Trophoblast cell (in vitro differentiated cells and primary cell): ENCODE results near the gene RYR1.

Experiments
- DNase-seq, 2 donors: peaks; one replicate each; pipeline ENCODE4 v3.0.0-alpha.2; 2016
- H2AFZ ChIP-seq: 2 replicates; pipeline ENCODE4 v1.6.1; 2013; ENCODE audit warnings: low read length, moderate library complexity, mild to moderate bottlenecking; ENCODE audit not compliant: insufficient read depth, poor library complexity
- H2AK5ac ChIP-seq: 2 replicates; pipeline ENCODE4 v1.6.1; 2013; ENCODE audit warnings: mild to moderate bottlenecking, low read length
- H2BK120ac ChIP-seq: 2 replicates; pipeline ENCODE4 v1.6.1; 2013; ENCODE audit warnings: low read length, mild to moderate bottlenecking, moderate library complexity; ENCODE audit not compliant: insufficient read depth, poor library complexity
- H2BK12ac ChIP-seq: 2 replicates; pipeline ENCODE4 v1.6.1; 2013; ENCODE audit warnings: mild to moderate bottlenecking, low read length, moderate library complexity
- H2BK5ac ChIP-seq: 2 replicates; pipeline ENCODE4 v1.6.1; 2013; ENCODE audit warnings: low read length, low read depth, moderate library complexity, mild to moderate bottlenecking; ENCODE audit not compliant: poor library complexity
- H3K14ac ChIP-seq: 2 replicates; pipeline ENCODE4 v1.6.1; 2013; ENCODE audit warnings: mild to moderate bottlenecking, low read length
- H3K18ac ChIP-seq: 2 replicates; pipeline ENCODE4 v1.6.1; 2013; ENCODE audit warnings: mild to moderate bottlenecking, low read length
- H3K23ac ChIP-seq: 2 replicates; pipeline ENCODE4 v1.6.1; 2013; ENCODE audit warnings: low read length
- H3K27ac ChIP-seq: 2 replicates; pipeline ENCODE4 v1.5.1; 2013; ENCODE audit warnings: low read depth, mild to moderate bottlenecking, inconsistent platforms, low read length, moderate library complexity
- H3K27me3 ChIP-seq: 2 replicates; pipeline ENCODE4 v1.6.1; 2013; ENCODE audit warnings: inconsistent platforms, mild to moderate bottlenecking, low read length, moderate library complexity; ENCODE audit not compliant: insufficient read depth
- H3K36me3 ChIP-seq, 2 experiments: 1 replicate in 1 of 2; 2 replicates in 1 of 2; pipeline ENCODE4 v1.6.1; 2013; ENCODE audit warnings: low read length in 2 of 2, mild to moderate bottlenecking in 2 of 2, moderate library complexity in 1 of 2; ENCODE audit not compliant: insufficient read depth in 2 of 2, control insufficient read depth in 1 of 2
- H3K4ac ChIP-seq: 2 replicates; pipeline ENCODE4 v1.6.1; 2013; ENCODE audit warnings: low read depth, mild to moderate bottlenecking, low read length, moderate library complexity
- H3K4me1 ChIP-seq, 2 experiments: 1 replicate in 1 of 2; 2 replicates in 1 of 2; pipeline ENCODE4 v1.6.1; 2013; ENCODE audit warnings: low read length in 2 of 2, mild to moderate bottlenecking in 2 of 2, moderate library complexity in 1 of 2; ENCODE audit not compliant: insufficient read depth in 2 of 2, control insufficient read depth in 1 of 2
- H3K4me2 ChIP-seq: 2 replicates; pipeline ENCODE4 v1.6.1; 2013; ENCODE audit warnings: inconsistent platforms, mild to moderate bottlenecking, low read length, moderate library complexity
- H3K4me3 ChIP-seq: 2 replicates; pipeline ENCODE4 v1.5.1; 2013; ENCODE audit warnings: mild to moderate bottlenecking, low read depth, low read length, inconsistent platforms
- H3K79me1 ChIP-seq: one replicate; pipeline ENCODE4 v1.6.1; 2013; ENCODE audit warnings: low read length
- H3K79me2 ChIP-seq: 2 replicates; pipeline ENCODE4 v1.6.1; 2013; ENCODE audit warnings: low read length, mild to moderate bottlenecking; ENCODE audit not compliant: control insufficient read depth, insufficient read depth, poor library complexity
- H3K9ac ChIP-seq: 2 replicates; pipeline ENCODE4 v1.6.1; 2013; ENCODE audit warnings: mild to moderate bottlenecking, low read length
- H3K9me3 ChIP-seq: 2 replicates; pipeline ENCODE4 v1.6.1; 2013; ENCODE audit warnings: low read depth, mild to moderate bottlenecking, control low read depth, inconsistent platforms, low read length; ENCODE audit not compliant: insufficient read depth
- H4K12ac ChIP-seq: 2 replicates; pipeline ENCODE4 v1.6.1; 2013; ENCODE audit warnings: low read depth, mild to moderate bottlenecking, low read length, moderate library complexity
- H4K8ac ChIP-seq: 2 replicates; pipeline ENCODE4 v1.6.1; 2013; ENCODE audit warnings: low read depth, mild to moderate bottlenecking, low read length, moderate library complexity
- H4K91ac ChIP-seq: one replicate; pipeline ENCODE4 v1.6.1; 2013; ENCODE audit warnings: low read depth, mild to moderate bottlenecking, low read length, moderate library complexity
- WGBS: extraction: QIAGEN DNeasy Blood & Tissue Kit; methylation state at CpG from one replicate; pipeline ENCODE4 v1.1.7; 2013; ENCODE audit warnings: missing lambda C conversion rate; ENCODE audit not compliant: insufficient read length, insufficient coverage; ENCODE audit errors: extremely low coverage; 5-methylcytosine and 5-hydroxymethylcytosine counted together

The RYR1 gene

DNA sequence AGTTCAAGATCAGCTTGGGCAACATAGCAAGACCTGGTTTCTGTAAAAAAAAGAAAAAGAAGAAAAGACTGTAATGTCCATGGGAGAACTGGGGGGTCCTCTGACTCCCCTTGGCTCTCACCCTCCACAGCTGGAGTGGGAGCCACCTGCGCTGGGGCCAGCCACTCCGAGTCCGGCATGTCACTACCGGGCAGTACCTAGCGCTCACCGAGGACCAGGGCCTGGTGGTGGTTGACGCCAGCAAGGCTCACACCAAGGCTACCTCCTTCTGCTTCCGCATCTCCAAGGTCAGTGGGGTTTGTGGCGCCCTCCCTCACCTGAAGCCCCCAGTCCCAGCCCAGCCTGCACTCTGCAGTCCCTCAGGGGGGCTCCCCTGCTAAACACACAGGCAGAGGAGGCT, 14.7 kb downstream of the RYR1 start:
- no peak for DNase-seq
- Histone ChIP-seq H2BK12ac (no peak overlapping the region), H3K27ac (no peak overlapping the region), H2BK5ac (no peak overlapping the region), H3K4me3 (no peak overlapping the region), H2AK5ac (no peak overlapping the region), H3K9ac (no peak overlapping the region), H3K4me1 (peaks cover 0 to 3% of the 10 kb centered on the region in 2 experiments), H4K91ac (no peak overlapping the region), H3K27me3 (no peaks in the 10 kb centered on the region), H4K8ac (no peak overlapping the region), H2BK120ac (no peak overlapping the region), H3K4me2 (no peak overlapping the region), H3K36me3 (no peaks in the 10 kb centered on the region), H3K4ac (no peak overlapping the region), H3K79me1 (no peaks in the 10 kb centered on the region), H3K18ac (no peak overlapping the region), H2AFZ (no peak overlapping the region), H3K23ac (no peak overlapping the region), H4K12ac (no peak overlapping the region), H3K9me3 (peaks cover 4% of the 10 kb centered on the region), H3K79me2 (no peaks in the 10 kb centered on the region), H3K14ac (no peak overlapping the region)
- no CpG with 5 or more reads among the region's 9 CpGs for WGBS

DNA sequence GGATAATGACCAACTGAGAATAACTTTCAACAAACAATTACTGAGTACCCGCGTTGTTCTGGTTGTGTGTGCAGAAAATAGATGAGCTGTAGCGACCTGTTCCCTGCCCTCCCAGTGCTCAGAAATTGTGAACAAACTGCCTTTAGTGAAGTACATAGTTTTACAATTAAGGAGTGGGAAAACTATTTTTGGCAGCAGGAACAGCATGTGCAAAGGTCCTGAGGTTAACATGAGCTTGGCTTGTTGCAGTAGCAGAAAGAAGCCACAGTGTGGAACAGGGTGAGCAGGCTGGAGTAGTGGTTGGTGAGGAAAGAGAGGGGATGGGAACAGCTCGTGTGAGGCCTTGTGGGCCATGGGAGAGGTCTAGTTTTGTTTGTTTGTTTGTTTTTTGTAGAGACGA, 16.0 kb downstream of the RYR1 start:
- Histone ChIP-seq H4K12ac (no peak overlapping the region), H3K4ac (no peak overlapping the region), H3K23ac (no peak overlapping the region), H3K18ac (no peak overlapping the region), H2BK12ac (no peak overlapping the region), H2AK5ac (no peak overlapping the region), H2BK120ac (no peak overlapping the region), H3K27me3 (no peaks in the 10 kb centered on the region), H3K79me2 (no peaks in the 10 kb centered on the region), H3K9me3 (peaks cover 2% of the 10 kb centered on the region), H3K36me3 (no peaks in the 10 kb centered on the region), H3K4me3 (no peak overlapping the region), H4K91ac (no peak overlapping the region), H3K14ac (no peak overlapping the region), H3K79me1 (no peaks in the 10 kb centered on the region), H3K4me1 (peaks cover 0 to 3% of the 10 kb centered on the region in 2 experiments), H3K27ac (no peak overlapping the region), H3K4me2 (no peak overlapping the region), H2AFZ (no peak overlapping the region), H4K8ac (no peak overlapping the region), H3K9ac (no peak overlapping the region), H2BK5ac (no peak overlapping the region)
- peak in 1 of 2 donors; percentile 5 for DNase-seq
- WGBS = no CpG with 5 or more reads among the region's 5 CpGs

DNA sequence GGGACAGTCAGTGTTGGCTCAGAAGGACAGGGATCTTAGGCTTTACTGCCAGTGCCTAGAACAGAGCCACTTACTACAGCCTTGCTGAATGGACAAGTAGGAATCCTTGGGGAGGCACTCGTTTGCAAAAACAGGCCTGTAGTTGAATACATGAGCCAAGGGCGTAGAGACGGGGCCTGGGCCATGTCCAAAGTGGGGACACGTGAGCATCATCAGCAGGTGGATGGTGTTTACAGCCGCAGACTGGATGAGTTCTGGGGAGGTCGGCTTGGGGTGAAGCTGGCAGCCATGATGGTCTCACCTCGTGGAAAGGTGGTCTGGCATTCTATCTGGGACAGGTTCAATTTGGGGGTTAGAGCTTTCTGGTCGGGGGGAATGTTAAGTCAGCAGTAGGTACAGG, 17.5 kb downstream of the RYR1 start:
- DNase-seq = no peak
- peak overlapping the region; percentile 20 for H3K4me3 ChIP-seq
- H3K36me3 ChIP-seq = no peaks in the 10 kb centered on the region
- H3K23ac ChIP-seq = no peak overlapping the region
- H2BK12ac ChIP-seq = no peak overlapping the region
- peaks cover 2% of the 10 kb centered on the region for H3K9me3 ChIP-seq
- H2AK5ac ChIP-seq = no peak overlapping the region
- H4K12ac ChIP-seq = no peak overlapping the region
- no peaks in the 10 kb centered on the region for H3K79me1 ChIP-seq
- peak overlapping the region; percentile 42 for H3K9ac ChIP-seq
- no peak overlapping the region for H4K91ac ChIP-seq
- H3K4me2 ChIP-seq = no peak overlapping the region
- H3K4ac ChIP-seq = no peak overlapping the region
- no peak overlapping the region for H4K8ac ChIP-seq
- no peaks in the 10 kb centered on the region for H3K27me3 ChIP-seq
- H3K27ac ChIP-seq = no peak overlapping the region
- no peak overlapping the region for H3K14ac ChIP-seq
- no peak overlapping the region for H2BK5ac ChIP-seq
- no peak overlapping the region for H2BK120ac ChIP-seq
- no CpG with 5 or more reads among the region's 8 CpGs for WGBS
- no peaks in the 10 kb centered on the region for H3K79me2 ChIP-seq
- H3K4me1 ChIP-seq = peaks cover 0 to 3% of the 10 kb centered on the region in 2 experiments
- H3K18ac ChIP-seq = no peak overlapping the region
- H2AFZ ChIP-seq = no peak overlapping the region

DNA sequence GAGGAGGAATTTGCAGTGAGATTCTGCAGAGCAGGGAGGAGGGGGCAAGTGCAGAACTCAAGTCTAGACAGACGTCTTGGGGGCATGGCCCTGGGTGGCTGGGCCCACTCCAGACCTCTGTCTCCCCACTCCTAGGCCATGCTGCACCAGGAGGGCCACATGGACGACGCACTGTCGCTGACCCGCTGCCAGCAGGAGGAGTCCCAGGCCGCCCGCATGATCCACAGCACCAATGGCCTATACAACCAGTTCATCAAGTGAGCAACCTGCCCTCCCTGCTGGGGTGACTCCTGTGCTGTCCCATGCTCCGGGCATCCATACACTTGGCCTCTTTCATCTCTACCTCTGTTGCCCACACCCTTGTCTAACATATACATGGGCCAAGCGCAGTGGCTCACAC, 18.1 kb downstream of the RYR1 start:
- Histone ChIP-seq H2BK5ac (no peak overlapping the region), H3K79me1 (no peaks in the 10 kb centered on the region), H3K23ac (no peak overlapping the region), H3K18ac (no peak overlapping the region), H3K4ac (no peak overlapping the region), H3K9ac (no peak overlapping the region), H3K9me3 (peaks cover 2% of the 10 kb centered on the region), H4K8ac (no peak overlapping the region), H3K27me3 (no peaks in the 10 kb centered on the region), H3K4me1 (peaks cover 0 to 3% of the 10 kb centered on the region in 2 experiments), H3K4me3 (no peak overlapping the region), H2AFZ (no peak overlapping the region), H4K12ac (no peak overlapping the region), H3K36me3 (no peaks in the 10 kb centered on the region), H2BK120ac (no peak overlapping the region), H4K91ac (no peak overlapping the region), H3K79me2 (no peaks in the 10 kb centered on the region), H2BK12ac (no peak overlapping the region), H3K4me2 (no peak overlapping the region), H3K14ac (no peak overlapping the region), H2AK5ac (no peak overlapping the region), H3K27ac (no peak overlapping the region)
- peak in 1 of 2 donors; percentile 31 for DNase-seq
- no CpG with 5 or more reads among the region's 9 CpGs for WGBS
